ENCODE data around the gene RABEP1. TPM values are rescaled to one million over a fixed set of nuclear protein-coding genes. Genes with fewer than 3 reads are reported as not detected.

The RABEP1 gene
- total and polyA plus RNA-seq, 12 donors, result 21.1 to 64.5 (median 46.5) TPM

GRCh38 chr17:5416901-5417300 is 134.8 kb downstream of the RABEP1 start:
- no peaks in the 10 kb centered on the region for H3K27me3 ChIP-seq
- H3K27ac ChIP-seq, result no peak overlapping the region
- no peak for DNase-seq
- peaks cover 0 to 31% of the 10 kb centered on the region in 2 donors for H3K36me3 ChIP-seq (replicated peaks in 1 of 2)
- no peak overlapping the region for H3K4me3 ChIP-seq
- 92 to 94% (median 92%) methylated on average over 2 of the region's 2 CpGs for WGBS, 4 donors
- TF ChIP-seq CTCF (IDR thresholded peaks at IDR 0.05) (no peak), POLR2A (IDR thresholded peaks at IDR 0.05) (no peak)
- H3K4me1 ChIP-seq (replicated peaks in 1 of 2), result peaks cover 23 to 44% of the 10 kb centered on the region in 2 donors
- H3K9me3 ChIP-seq (replicated peaks in 1 of 3), result no peaks in the 10 kb centered on the region
- intact Hi-C loops (cut with DNase I), result no loop called here

DNA sequence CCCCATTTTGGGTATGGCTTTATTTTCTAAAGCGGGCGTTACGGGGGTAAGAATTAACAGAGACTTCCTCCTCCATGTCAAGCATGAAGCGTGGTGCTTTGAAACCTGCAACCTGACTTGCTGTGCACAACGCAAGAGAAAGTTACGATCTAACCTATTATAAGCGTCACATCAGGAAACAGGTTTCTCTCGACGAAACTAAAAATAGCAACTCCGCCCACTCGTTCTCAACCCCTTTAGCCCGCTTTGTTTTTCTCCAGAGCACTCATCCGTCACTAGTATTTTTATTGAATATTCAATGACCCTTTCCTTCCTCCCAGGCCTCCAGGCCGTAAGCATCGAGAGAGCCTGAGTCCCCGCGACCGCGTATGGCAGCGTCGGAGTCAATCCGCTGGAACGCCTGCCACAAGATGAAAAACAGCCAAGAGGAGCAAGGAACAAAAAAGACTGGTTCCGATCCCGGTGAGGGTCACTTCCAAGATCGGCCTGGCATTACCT is 136.8 kb downstream of the RABEP1 start:
- peak in 1 of 6 experiments; percentile 12 for TF ChIP-seq CTCF (IDR thresholded peaks at IDR 0.05)
- TF ChIP-seq POLR2A (IDR thresholded peaks at IDR 0.05), result no peak
- H3K9me3 ChIP-seq (replicated peaks in 1 of 3), result no peaks in the 10 kb centered on the region
- WGBS, 4 donors, result 0 to 1% (median 0%) methylated on average over 26 of the region's 26 CpGs
- intact Hi-C loops (cut with DNase I), result no loop called here
- peak in 5 of 7 donors; percentile 11 to 61 (median 37) for DNase-seq
- peak overlapping the region; percentile 58 to 89 (median 84) for H3K27ac ChIP-seq
- peak overlapping the region in 3 of 4 donors; percentile 76 to 94 (median 87) for H3K4me3 ChIP-seq
- H3K36me3 ChIP-seq (replicated peaks in 1 of 2), result peaks cover 0 to 34% of the 10 kb centered on the region in 2 donors
- no peaks in the 10 kb centered on the region for H3K27me3 ChIP-seq
- H3K4me1 ChIP-seq (replicated peaks in 1 of 2), result peaks cover 21 to 37% of the 10 kb centered on the region in 2 donors

- intact Hi-C loops (cut with DNase I), result no loop called here
- 0 to 1% (median 0%) methylated on average over 16 to 49 of the region's 49 CpGs for WGBS, 4 donors
- TF ChIP-seq CTCF (IDR thresholded peaks at IDR 0.05) (no peak), POLR2A (IDR thresholded peaks at IDR 0.05) (peak; percentile 66 to 72)
- Histone ChIP-seq H3K36me3 (replicated peaks in 1 of 2) (peaks cover 0 to 35% of the 10 kb centered on the region in 2 donors), H3K27me3 (no peaks in the 10 kb centered on the region), H3K4me1 (replicated peaks in 1 of 2) (peaks cover 20 to 33% of the 10 kb centered on the region in 2 donors), H3K9me3 (replicated peaks in 1 of 3) (no peaks in the 10 kb centered on the region), H3K4me3 (peak within 1 kb of the TSS; percentile 74 to 94 (median 82)), H3K27ac (peak within 1 kb of the TSS; percentile 58 to 89 (median 84))
- peak; percentile 94 to 98 (median 96) for DNase-seq
Measured at GRCh38 chr17:5419356-5419958, 137.4 kb downstream of the RABEP1 start, which contains the start of gene NUP88. TSS of gene NUP88 (minus strand) at chr17:5419662. CDS start at chr17:5419650, 12 bp downstream.

DNA sequence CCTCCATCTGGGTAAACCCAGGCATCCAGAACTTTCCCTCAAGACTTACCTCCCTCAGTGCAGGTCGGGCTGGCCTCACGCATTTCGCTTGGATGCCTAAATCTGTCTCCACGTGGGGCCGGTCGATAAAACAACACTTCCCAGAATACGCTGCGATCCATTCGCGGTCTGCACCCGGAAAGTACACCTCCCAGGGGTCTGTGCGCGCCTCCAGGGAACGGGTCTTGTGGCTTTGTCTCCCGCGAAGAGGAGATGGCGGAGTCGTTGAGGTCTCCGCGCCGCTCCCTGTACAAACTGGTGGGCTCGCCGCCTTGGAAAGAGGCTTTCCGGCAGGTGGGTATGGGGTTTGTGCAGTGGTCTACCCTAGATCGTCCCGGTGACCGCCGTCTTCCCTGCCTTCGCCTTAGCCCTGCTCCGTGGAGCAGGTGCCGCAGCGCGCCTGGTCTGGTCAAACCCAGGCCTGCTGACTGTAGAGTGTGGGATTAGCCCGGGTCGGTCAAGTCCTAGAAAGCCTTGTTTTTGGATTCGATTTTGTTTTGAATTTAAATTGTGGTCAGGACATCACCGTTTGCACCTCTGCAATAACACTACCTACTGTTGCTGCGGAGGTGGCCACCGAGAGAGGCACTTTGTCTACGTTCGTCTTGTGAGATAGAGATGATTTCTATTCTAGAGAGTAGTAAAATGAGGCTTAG is 138.0 kb downstream of the RABEP1 start, which contains the start of gene RPAIN:
Gene RPAIN, plus strand, starts transcription at position 224 of the 695 bp plus-strand sequence. Its CDS starts 29 bp downstream, at position 253.
- intact Hi-C loops (cut with DNase I), result no loop called here
- Histone ChIP-seq H3K27ac (peak within 1 kb of the TSS; percentile 58 to 89 (median 84)), H3K27me3 (no peaks in the 10 kb centered on the region), H3K4me3 (peak within 1 kb of the TSS; percentile 74 to 94 (median 82)), H3K4me1 (replicated peaks in 1 of 2) (peaks cover 20 to 33% of the 10 kb centered on the region in 2 donors), H3K36me3 (replicated peaks in 1 of 2) (peaks cover 0 to 39% of the 10 kb centered on the region in 2 donors), H3K9me3 (replicated peaks in 1 of 3) (no peaks in the 10 kb centered on the region)
- 0% methylated on average over 6 to 41 of the region's 41 CpGs for WGBS, 4 donors
- TF ChIP-seq POLR2A (IDR thresholded peaks at IDR 0.05) (peak in 1 of 2 donors; percentile 80), CTCF (IDR thresholded peaks at IDR 0.05) (no peak)
- peak; percentile 87 to 94 (median 91) for DNase-seq

All from adrenal gland (tissue), 12 donors.